ENCODE results near the gene NPR1. TPM values are rescaled to one million over a fixed set of nuclear protein-coding genes. Genes with fewer than 3 reads are reported as not detected.
"Not testable (repeated sequence)": the region's sequence is repeated elsewhere in the genome, so short reads cannot be mapped to it uniquely, and the experiment has no call there.

NPR1 gene
- polyA plus RNA-seq, 1 donor, result 4.7 TPM

DNA sequence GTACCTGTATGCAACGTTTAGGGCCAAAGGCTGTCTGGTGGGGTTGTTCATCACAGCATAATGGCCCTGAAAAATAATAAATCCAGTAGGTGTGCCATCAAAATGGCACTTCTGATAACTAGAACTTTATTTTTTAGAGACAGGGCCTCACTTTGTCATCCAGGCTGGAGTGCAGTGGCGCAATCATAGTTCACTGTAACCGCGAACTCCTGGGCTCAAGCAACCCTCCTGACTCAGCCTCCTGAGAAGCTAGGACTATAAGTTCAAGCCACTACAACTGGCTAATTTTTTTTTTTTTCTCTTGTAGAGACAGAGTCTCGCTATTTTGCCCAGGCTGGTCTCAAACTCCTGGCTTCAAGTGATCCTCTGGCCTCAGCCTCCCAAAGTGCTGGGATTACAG is 15.3 kb upstream of the NPR1 start:
- H3K27ac ChIP-seq (ENCODE audit: low read length), result no peak overlapping the region
- DNase-seq, result no peak
- H3K4me1 ChIP-seq (ENCODE audit: control insufficient read depth, insufficient read depth, low read length), result peaks cover 2% of the 10 kb centered on the region
- no peaks in the 10 kb centered on the region for H3K27me3 ChIP-seq (ENCODE audit: control insufficient read depth, insufficient read depth, low read length)
- WGBS (ENCODE audit: insufficient coverage, low lambda C conversion rate), result no CpG with 5 or more reads among the region's 5 CpGs
- no peaks in the 10 kb centered on the region for H3K9me3 ChIP-seq (ENCODE audit: control insufficient read depth, low read depth, low read length)
- H3K4me3 ChIP-seq (ENCODE audit: low read length), result no peak overlapping the region
- H3K36me3 ChIP-seq (ENCODE audit: control insufficient read depth, insufficient read depth, low read length), result peaks cover 75% of the 10 kb centered on the region

DNA sequence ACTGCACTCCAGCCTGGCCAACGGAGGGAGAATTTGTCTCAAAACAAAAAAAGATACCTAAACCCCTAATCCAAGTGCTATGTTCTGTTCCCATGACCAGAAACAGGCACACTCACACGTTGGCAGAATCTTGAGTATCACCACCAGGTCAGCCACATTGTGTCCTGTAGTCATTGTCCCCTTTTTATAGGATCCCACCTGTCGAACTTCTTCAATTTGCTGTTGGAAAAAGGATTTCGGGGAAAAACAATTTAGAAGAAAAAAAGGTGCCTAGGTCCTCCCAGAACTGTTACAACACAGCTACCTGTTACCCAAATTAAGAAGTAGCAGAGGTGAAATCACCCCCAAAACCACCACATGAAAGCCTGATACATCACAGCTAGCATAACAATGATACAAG is 11.0 kb upstream of the NPR1 start:
- peaks cover 61% of the 10 kb centered on the region for H3K36me3 ChIP-seq (ENCODE audit: control insufficient read depth, insufficient read depth, low read length)
- no peak for DNase-seq
- H3K27me3 ChIP-seq (ENCODE audit: control insufficient read depth, insufficient read depth, low read length), result no peaks in the 10 kb centered on the region
- no peak overlapping the region for H3K27ac ChIP-seq (ENCODE audit: low read length)
- 100% methylated on average over 1 of the region's 4 CpGs for WGBS (ENCODE audit: insufficient coverage, low lambda C conversion rate)
- no peaks in the 10 kb centered on the region for H3K9me3 ChIP-seq (ENCODE audit: control insufficient read depth, low read depth, low read length)
- no peaks in the 10 kb centered on the region for H3K4me1 ChIP-seq (ENCODE audit: control insufficient read depth, insufficient read depth, low read length)
- H3K4me3 ChIP-seq (ENCODE audit: low read length), result no peak overlapping the region

DNA sequence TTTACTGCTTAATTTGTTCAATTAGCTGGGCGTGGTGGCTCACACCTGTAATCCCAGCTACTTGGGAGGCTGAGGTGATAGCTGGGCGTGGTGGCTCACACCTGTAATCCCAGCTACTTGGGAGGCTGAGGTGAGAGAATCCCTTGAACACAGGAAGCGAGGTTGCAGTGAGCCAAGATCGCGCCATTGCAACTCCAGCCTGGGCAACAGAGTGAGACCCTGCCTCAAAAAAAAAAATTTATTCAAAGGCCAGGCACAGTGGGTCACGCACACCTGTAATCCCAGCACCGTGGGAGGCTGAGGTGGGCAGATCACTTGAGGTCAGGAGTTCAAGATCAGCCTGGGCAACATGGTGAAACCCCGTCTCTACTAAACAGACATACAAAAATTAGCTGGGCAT is 9.8 kb upstream of the NPR1 start:
- no CpG with 5 or more reads among the region's 8 CpGs for WGBS (ENCODE audit: insufficient coverage, low lambda C conversion rate)
- H3K27ac ChIP-seq (ENCODE audit: low read length); DNase-seq; H3K9me3 ChIP-seq (ENCODE audit: control insufficient read depth, low read depth, low read length); H3K27me3 ChIP-seq (ENCODE audit: control insufficient read depth, insufficient read depth, low read length); H3K4me3 ChIP-seq (ENCODE audit: low read length); H3K4me1 ChIP-seq (ENCODE audit: control insufficient read depth, insufficient read depth, low read length): not testable (repeated sequence)
- peaks cover 50% of the 10 kb centered on the region for H3K36me3 ChIP-seq (ENCODE audit: control insufficient read depth, insufficient read depth, low read length)

DNA sequence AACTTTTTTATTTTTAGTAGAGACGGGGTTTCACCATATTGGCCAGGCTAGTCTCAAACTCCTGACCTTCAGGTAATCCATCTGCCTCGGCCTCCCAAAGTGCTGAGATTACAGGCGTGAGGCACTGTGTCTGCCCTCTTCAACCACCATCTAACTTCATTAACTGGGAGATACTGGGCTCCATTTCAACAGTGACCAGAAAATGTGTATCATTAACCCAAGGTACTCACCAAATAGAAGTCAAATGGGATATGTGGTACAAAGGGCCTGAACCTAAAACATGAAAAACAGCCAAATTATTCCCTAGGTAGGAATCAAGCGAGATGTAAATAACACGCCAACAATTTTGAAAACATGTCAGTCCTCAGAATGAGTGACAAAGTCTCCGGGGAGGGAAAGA is 8.9 kb upstream of the NPR1 start:
- 100% methylated on average over 2 of the region's 6 CpGs for WGBS (ENCODE audit: insufficient coverage, low lambda C conversion rate)
- H3K27ac ChIP-seq (ENCODE audit: low read length), result no peak overlapping the region
- peaks cover 41% of the 10 kb centered on the region for H3K36me3 ChIP-seq (ENCODE audit: control insufficient read depth, insufficient read depth, low read length)
- H3K4me1 ChIP-seq (ENCODE audit: control insufficient read depth, insufficient read depth, low read length), result no peaks in the 10 kb centered on the region
- H3K9me3 ChIP-seq (ENCODE audit: control insufficient read depth, low read depth, low read length), result no peaks in the 10 kb centered on the region
- H3K27me3 ChIP-seq (ENCODE audit: control insufficient read depth, insufficient read depth, low read length), result no peaks in the 10 kb centered on the region
- no peak for DNase-seq
- peak overlapping the region; percentile 78 for H3K4me3 ChIP-seq (ENCODE audit: low read length)

DNA sequence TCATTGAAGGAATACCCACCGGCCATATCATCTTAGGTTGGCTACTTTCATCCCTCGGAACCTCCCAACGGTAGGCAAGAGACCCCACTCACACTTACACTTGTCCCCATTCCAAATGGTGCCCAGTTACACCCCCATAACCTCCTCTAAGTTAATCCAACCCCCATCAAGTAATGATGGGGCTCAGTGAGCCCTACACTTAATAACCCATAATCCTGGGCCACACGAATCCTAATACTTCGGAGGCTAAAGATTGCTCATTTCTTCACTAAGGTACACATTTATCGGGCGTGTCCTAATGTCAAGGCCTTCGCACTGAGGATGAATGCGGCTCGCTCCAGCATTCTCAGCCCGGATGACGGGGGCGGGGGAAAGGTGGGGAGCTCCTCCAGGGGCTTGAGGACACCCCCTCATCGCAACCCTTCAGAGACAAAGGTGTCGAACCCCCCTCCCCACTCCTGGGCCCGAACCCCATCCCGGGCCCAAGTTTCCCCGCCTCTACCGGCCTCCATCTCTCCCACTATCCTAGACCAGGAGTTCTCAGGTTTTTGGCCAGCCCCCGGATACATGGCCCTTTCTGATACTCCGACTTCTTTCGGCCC is 8.1 kb upstream of the NPR1 start:
- no CpG with 5 or more reads among the region's 22 CpGs for WGBS (ENCODE audit: insufficient coverage, low lambda C conversion rate)
- Histone ChIP-seq H3K4me3 (ENCODE audit: low read length) (peak overlapping the region; percentile 78), H3K27ac (ENCODE audit: low read length) (peak overlapping the region; percentile 54), H3K27me3 (ENCODE audit: control insufficient read depth, insufficient read depth, low read length) (no peaks in the 10 kb centered on the region), H3K36me3 (ENCODE audit: control insufficient read depth, insufficient read depth, low read length) (peaks cover 34% of the 10 kb centered on the region), H3K9me3 (ENCODE audit: control insufficient read depth, low read depth, low read length) (no peaks in the 10 kb centered on the region), H3K4me1 (ENCODE audit: control insufficient read depth, insufficient read depth, low read length) (no peaks in the 10 kb centered on the region)
- peak in 1 of 2 donors; percentile 27 for DNase-seq

DNA sequence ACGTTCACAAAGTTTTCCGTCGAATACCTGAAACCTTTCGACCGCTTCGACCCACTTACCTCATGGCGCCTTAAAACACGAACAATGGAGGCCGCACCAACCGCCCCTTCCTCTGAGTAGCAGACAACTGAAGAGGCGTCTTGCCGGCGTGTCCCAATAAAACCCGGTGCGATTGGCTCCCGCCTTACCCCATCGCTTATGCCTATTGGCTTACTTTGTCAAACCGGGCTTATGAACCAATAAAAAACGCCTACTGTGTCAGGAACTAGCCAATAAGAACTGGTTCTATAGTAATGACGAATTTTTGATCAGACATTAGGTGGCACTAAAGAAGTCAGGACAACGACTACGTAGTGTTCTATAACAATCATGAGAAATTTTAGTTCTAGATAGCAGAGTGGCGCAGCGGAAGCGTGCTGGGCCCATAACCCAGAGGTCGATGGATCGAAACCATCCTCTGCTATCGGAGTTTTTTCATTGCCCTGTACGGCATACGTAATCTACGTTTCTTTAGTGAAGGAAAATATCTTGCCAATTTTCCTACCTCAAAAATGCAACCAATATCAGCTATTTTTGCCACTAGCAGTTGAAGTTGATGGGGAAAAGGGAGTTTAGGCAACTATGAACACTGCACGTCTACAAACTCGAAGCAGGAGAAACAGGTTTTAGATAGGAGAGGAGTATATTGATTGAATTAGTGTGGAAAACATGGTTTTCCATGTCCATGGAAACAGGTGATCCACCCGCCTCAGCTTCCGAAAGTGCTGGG is 7.4 kb upstream of the NPR1 start, which contains the start of gene ILF2:
ILF2 (minus strand) TSS at position 135 of the 769 bp plus-strand sequence; CDS start at position 64, 71 bp downstream.
- no CpG with 5 or more reads among the region's 35 CpGs for WGBS (ENCODE audit: insufficient coverage, low lambda C conversion rate)
- H3K36me3 ChIP-seq (ENCODE audit: control insufficient read depth, insufficient read depth, low read length), result peaks cover 27% of the 10 kb centered on the region
- H3K4me1 ChIP-seq (ENCODE audit: control insufficient read depth, insufficient read depth, low read length), result no peaks in the 10 kb centered on the region
- H3K27ac ChIP-seq (ENCODE audit: low read length), result peak within 1 kb of the TSS; percentile 93
- DNase-seq, result peak; percentile 99 to 100
- H3K9me3 ChIP-seq (ENCODE audit: control insufficient read depth, low read depth, low read length), result no peaks in the 10 kb centered on the region
- H3K4me3 ChIP-seq (ENCODE audit: low read length), result peak within 1 kb of the TSS; percentile 78
- H3K27me3 ChIP-seq (ENCODE audit: control insufficient read depth, insufficient read depth, low read length), result no peaks in the 10 kb centered on the region

DNA sequence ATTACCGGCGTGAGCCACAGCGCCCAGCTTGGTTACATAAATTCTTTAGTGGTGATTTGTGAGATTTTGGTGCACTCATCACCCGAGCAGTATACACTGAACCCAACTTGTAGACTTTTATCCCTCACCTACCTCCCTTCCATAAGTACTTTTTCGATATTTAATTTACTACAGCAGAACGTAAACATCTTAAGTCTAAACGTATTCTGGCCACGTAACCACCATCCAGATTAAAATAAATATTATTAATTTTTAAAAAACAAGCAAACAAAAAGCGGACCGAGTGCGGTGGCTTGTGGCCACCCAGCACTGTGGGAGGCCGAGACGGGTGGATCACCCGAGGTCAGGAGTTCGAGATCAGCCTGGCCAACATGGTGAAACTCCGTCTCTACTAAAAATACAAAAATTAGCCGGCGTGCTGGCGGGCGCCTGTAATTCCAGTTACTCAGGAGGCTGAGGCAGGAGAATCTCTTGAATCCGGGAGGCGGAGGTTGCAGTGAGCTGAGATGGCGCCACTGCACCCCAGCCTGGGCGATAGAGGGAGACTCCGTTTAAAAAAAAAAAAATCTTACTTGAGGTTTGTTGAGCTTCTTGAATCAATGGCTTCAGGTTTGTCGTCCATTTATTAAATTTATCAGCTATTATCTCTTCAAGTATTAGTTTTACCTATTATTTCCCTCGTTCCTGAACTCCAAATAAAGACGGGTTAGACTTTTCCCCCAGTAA is 6.7 kb upstream of the NPR1 start:
- Histone ChIP-seq H3K36me3 (ENCODE audit: control insufficient read depth, insufficient read depth, low read length) (peaks cover 19% of the 10 kb centered on the region), H3K27ac (ENCODE audit: low read length) (peak overlapping the region; percentile 93), H3K4me3 (ENCODE audit: low read length) (peak overlapping the region; percentile 73)
- H3K27me3 ChIP-seq (ENCODE audit: control insufficient read depth, insufficient read depth, low read length); H3K9me3 ChIP-seq (ENCODE audit: control insufficient read depth, low read depth, low read length); DNase-seq; H3K4me1 ChIP-seq (ENCODE audit: control insufficient read depth, insufficient read depth, low read length): not testable (repeated sequence)
- WGBS (ENCODE audit: insufficient coverage, low lambda C conversion rate), result 19% methylated on average over 8 of the region's 28 CpGs

DNA sequence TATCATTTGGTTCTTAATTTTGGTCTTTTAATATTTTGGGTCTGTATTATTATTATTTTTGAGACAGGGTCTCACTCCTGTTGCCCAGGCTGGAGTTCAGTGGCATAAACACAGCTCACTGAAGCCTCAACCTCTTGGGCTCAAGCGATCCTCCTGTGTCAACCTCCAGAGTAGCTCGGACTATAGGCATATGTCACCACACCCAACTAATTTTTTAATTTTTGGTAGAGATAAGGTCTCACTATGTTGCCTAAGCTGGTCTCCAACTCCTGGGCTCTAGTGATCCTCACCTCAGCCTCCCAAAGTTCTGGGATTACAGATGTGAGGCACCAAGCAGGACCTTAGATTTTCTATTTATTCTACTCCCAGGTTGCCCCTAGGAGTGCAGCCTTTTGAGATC is 5.0 kb upstream of the NPR1 start:
- no peak overlapping the region for H3K4me3 ChIP-seq (ENCODE audit: low read length)
- H3K4me1 ChIP-seq (ENCODE audit: control insufficient read depth, insufficient read depth, low read length), result peaks cover 8% of the 10 kb centered on the region
- H3K9me3 ChIP-seq (ENCODE audit: control insufficient read depth, low read depth, low read length), result peaks cover 2% of the 10 kb centered on the region
- no CpG with 5 or more reads among the region's 2 CpGs for WGBS (ENCODE audit: insufficient coverage, low lambda C conversion rate)
- peaks cover 10% of the 10 kb centered on the region for H3K27me3 ChIP-seq (ENCODE audit: control insufficient read depth, insufficient read depth, low read length)
- DNase-seq, result no peak
- no peak overlapping the region for H3K27ac ChIP-seq (ENCODE audit: low read length)
- H3K36me3 ChIP-seq (ENCODE audit: control insufficient read depth, insufficient read depth, low read length), result peaks cover 4% of the 10 kb centered on the region

DNA sequence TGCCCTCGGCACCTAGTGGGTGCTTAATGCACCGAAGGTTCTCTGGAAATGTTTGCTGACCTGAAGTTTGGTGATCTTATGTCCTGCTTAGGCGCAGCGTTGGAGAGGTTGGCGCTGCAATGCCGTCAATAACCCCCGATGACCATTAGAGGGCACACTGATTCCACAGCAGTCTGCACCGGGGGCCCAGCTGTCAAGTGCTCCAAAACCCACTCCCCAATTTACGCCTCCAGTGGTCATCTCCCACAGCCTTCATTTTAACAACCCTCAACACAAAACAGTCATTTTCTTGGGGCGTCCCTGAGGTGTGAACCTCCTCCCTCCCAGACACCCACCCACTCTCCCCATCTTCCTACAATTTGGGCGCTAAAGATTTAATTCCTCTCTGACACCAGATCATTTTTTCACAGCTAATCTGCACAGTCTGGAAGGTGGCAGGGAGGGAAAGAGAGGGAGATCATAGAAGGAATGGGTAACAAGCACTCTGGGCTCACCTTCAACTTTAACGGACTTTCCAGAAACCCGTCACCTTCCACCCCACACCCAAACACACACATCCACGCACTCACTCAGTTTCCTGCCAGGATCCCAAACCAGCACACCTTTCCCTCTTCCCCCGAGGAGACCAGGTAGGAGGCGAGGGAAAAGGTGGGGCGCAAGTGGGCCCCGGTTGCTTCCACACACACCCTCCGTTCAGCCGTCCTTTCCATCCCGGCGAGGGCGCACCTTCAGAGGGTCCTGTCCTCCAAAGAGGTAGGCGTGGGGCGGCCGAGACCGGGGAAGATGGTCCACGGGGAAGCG is 570 bp upstream of the NPR1 start:
- Histone ChIP-seq H3K27ac (ENCODE audit: low read length) (no peak overlapping the region), H3K4me1 (ENCODE audit: control insufficient read depth, insufficient read depth, low read length) (peaks cover 12% of the 10 kb centered on the region), H3K9me3 (ENCODE audit: control insufficient read depth, low read depth, low read length) (peaks cover 5% of the 10 kb centered on the region), H3K27me3 (ENCODE audit: control insufficient read depth, insufficient read depth, low read length) (peaks cover 49% of the 10 kb centered on the region), H3K36me3 (ENCODE audit: control insufficient read depth, insufficient read depth, low read length) (no peaks in the 10 kb centered on the region), H3K4me3 (ENCODE audit: low read length) (peak overlapping the region; percentile 25)
- 0% methylated on average over 1 of the region's 29 CpGs for WGBS (ENCODE audit: insufficient coverage, low lambda C conversion rate)
- DNase-seq, result peak in 1 of 2 donors; percentile 40

Data from large intestine (tissue), 3 donors.